Adrenal gland (tissue), 5 donors: ENCODE measurements around the gene SLC12A4.

ENCODE experiments used
- POLR2A ChIP-seq, 2 donors: fragments of 450-650 bp; IDR thresholded peaks; one replicate each; pipeline ENCODE4 v1.6.1; 2017; ENCODE audit warnings: antibody characterized with exemption in 2 of 2, mild to moderate bottlenecking in 2 of 2, moderate library complexity in 1 of 2
- TF ChIP-seq, protein P1 (sequence below), 6 experiments: fragments of 450-650 bp in 4 of 6; fragments of 200-600 bp in 2 of 6; sonication (generic) in 1 of 6; IDR thresholded peaks; 1 replicate in 5 of 6; 2 replicates in 1 of 6; pipeline versions ENCODE4 v1.5.1 to v1.8.0; 2016 to 2021; ENCODE audit warnings: antibody characterized with exemption in 6 of 6, mild to moderate bottlenecking in 2 of 6, moderate library complexity in 1 of 6
- donor health status: DM: no; HTN: no; CAD: no.

DNA sequence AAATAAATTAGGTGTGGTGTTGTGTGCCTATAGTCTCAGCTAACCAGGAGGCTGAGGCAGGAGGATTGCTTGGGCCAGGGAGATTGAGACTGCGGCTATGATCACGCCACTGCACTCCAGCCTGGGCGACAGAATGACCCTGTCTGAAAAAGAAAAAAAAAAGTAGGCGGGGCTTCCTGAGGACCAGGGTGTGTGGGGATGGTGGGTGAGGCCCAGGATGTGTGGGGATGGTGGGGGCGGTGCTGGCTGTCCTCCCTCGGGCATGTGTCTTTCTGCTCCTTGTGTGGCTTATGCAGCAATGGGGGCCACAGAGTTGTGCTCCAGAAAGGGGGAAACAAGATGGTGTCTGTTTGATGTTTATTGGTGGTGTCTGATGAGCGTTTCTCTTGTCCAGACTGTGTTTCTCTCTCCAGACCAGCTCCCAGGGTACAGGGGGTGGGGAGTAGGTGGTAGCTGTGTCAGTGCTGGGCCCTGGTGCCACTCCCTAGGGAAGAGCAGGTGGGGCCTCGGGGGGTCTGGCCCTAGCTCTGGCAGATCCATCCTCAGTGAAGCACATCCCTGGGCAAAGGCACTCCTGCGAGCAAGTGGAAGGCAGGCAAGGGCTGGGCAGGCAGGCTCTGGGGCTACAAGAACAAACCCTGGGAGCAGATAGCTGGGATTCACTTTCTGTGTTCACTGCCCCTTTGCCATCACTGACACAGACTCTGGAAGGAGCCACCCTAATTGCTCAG, 26.8 kb downstream of the SLC12A4 start:
- TF ChIP-seq, protein P1, sequence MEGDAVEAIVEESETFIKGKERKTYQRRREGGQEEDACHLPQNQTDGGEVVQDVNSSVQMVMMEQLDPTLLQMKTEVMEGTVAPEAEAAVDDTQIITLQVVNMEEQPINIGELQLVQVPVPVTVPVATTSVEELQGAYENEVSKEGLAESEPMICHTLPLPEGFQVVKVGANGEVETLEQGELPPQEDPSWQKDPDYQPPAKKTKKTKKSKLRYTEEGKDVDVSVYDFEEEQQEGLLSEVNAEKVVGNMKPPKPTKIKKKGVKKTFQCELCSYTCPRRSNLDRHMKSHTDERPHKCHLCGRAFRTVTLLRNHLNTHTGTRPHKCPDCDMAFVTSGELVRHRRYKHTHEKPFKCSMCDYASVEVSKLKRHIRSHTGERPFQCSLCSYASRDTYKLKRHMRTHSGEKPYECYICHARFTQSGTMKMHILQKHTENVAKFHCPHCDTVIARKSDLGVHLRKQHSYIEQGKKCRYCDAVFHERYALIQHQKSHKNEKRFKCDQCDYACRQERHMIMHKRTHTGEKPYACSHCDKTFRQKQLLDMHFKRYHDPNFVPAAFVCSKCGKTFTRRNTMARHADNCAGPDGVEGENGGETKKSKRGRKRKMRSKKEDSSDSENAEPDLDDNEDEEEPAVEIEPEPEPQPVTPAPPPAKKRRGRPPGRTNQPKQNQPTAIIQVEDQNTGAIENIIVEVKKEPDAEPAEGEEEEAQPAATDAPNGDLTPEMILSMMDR (IDR thresholded peaks at IDR 0.05) = no peak
- TF ChIP-seq POLR2A (IDR thresholded peaks at IDR 0.05) = no peak
